ENCODE data around the gene CEBPA. TPM values are rescaled to one million over a fixed set of nuclear protein-coding genes. Genes with fewer than 3 reads are reported as not detected.

Gene CEBPA
- 5.8 to 8.0 TPM (median 7.6 TPM) in 5 replicates for total RNA-seq (2022; extraction: Qiagen RNA extraction; ENCODE audit: low read depth)

DNA sequence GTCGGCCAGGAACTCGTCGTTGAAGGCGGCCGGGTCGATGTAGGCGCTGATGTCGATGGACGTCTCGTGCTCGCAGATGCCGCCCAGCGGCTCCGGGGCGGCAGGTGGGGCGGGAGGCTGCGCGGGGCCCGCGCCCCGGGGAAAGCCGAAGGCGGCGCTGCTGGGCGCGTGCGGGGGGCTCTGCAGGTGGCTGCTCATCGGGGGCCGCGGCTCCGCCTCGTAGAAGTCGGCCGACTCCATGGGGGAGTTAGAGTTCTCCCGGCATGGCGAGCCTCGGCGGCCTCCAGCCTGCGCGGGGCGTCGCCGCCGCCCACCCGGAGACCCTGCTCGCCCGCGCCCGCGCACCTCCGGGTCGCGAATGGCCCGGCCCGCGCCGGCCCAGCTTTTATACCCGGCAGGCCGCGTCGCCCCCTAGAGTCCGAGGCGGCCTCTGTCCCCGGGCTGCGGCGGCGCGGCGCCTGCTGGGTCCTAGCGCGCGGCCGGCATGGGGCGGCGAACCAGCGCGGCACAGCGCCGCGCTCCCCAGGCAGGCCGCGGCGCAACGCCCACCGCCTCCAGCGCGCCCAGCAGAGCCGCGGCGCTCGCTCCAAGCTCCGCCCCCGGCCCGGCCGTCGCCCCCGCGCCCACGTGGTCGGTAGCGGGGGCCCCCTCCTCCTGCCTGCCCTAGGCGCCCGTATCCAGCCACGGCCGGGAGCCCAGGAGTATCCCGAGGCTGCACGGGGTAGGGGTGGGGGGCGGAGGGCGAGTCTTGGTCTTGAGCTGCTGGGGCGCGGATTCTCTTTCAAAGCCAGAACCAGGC is at the start of gene CEBPA:
Gene CEBPA, minus strand, starts transcription at position 360 of the 799 bp plus-strand sequence. Its CDS starts 120 bp downstream, at position 240.

Other genes starting within 250 kb of the CEBPA start
- gene RHPN2, start 237.6 kb downstream of the CEBPA start, total RNA-seq (2022; extraction: Qiagen RNA extraction; ENCODE audit: low read depth) = 49.0 to 70.8 TPM (median 60.2 TPM) in 5 replicates
- gene GPATCH1, start 221.4 kb downstream of the CEBPA start, total RNA-seq (2022; extraction: Qiagen RNA extraction; ENCODE audit: low read depth) = 14.5 to 17.2 TPM (median 15.1 TPM) in 5 replicates
- gene WDR88, start 170.4 kb downstream of the CEBPA start, total RNA-seq (2022; extraction: Qiagen RNA extraction; ENCODE audit: low read depth) = 0.09 to 0.23 TPM (median 0.16 TPM) in 3 of 5 replicates, not detected in the others
- 36.5 to 60.5 TPM (median 53.6 TPM) in 5 replicates for gene LRP3, start 108.2 kb downstream of the CEBPA start, total RNA-seq (2022; extraction: Qiagen RNA extraction; ENCODE audit: low read depth)
- 0.06 to 0.16 TPM (median 0.11 TPM) in 3 of 5 replicates, not detected in the others for gene SLC7A10, start 76.7 kb downstream of the CEBPA start, total RNA-seq (2022; extraction: Qiagen RNA extraction; ENCODE audit: low read depth)
- gene CEBPG, start 71.2 kb upstream of the CEBPA start, total RNA-seq (2022; extraction: Qiagen RNA extraction; ENCODE audit: low read depth) = 36.9 to 43.4 TPM (median 39.0 TPM) in 5 replicates
- gene PEPD, start 219.3 kb upstream of the CEBPA start, total RNA-seq (2022; extraction: Qiagen RNA extraction; ENCODE audit: low read depth) = 111 to 120 TPM (median 118 TPM) in 5 replicates